Vagina (tissue), 2 donors: ENCODE data around the gene SRPK3. TPM values are rescaled to one million over a fixed set of nuclear protein-coding genes. Genes with fewer than 3 reads are reported as not detected.

Experiments
- DNase-seq, 2 donors: peaks; one replicate each; pipeline ENCODE4 v3.0.0-alpha.2; 2017; ENCODE audit errors: extremely low spot score in 2 of 2
- H3K27ac ChIP-seq: fragments of 200-600 bp; sonication (generic); one replicate; pipeline ENCODE4 v1.5.1; 2019
- H3K27me3 ChIP-seq: fragments of 200-600 bp; sonication (generic); one replicate; pipeline ENCODE4 v1.5.1; 2019
- H3K36me3 ChIP-seq, 2 donors: fragments of 200-600 bp; sonication (generic); one replicate each; pipeline ENCODE4 v1.5.1; 2017 to 2019
- H3K4me1 ChIP-seq: fragments of 200-600 bp; sonication (generic); one replicate; pipeline ENCODE4 v1.5.1; 2019
- H3K4me3 ChIP-seq, 2 donors: fragments of 200-600 bp; sonication (generic); 1 replicate in 1 of 2; 2 replicates in 1 of 2; pipeline ENCODE4 v1.5.1; 2016 to 2019
- H3K9me3 ChIP-seq: fragments of 200-600 bp; sonication (generic); one replicate; pipeline ENCODE4 v1.5.1; 2019
- POLR2A ChIP-seq, 2 donors: fragments of 450-650 bp; IDR thresholded peaks; one replicate each; pipeline ENCODE4 v1.6.1; 2017; ENCODE audit warnings: antibody characterized with exemption in 2 of 2, mild to moderate bottlenecking in 2 of 2, moderate library complexity in 2 of 2
- POLR2AphosphoS5 ChIP-seq, 2 donors: sonication (generic); formaldehyde crosslinking; IDR thresholded peaks; one replicate each; pipeline ENCODE4 v1.9.0; 2017; ENCODE audit warnings: antibody characterized with exemption in 2 of 2, mild to moderate bottlenecking in 2 of 2, low read depth in 1 of 2; ENCODE audit not compliant: insufficient read depth in 1 of 2
- intact Hi-C: fragments of 100-400 bp; cut with DNase I; formaldehyde crosslinking; loops from one replicate; pipeline ENCODE4 v1.15.1; 2023
- total RNA-seq: library from RNA; depleted of rRNA; stranded (reverse); fragments of >200 nt; gene quantifications from one replicate; pipeline ENCODE4 v1.2.3, GENCODE V29; 2016
- TF ChIP-seq, protein P1 (sequence below), 3 experiments: fragments of 450-650 bp in 2 of 3; fragments of 200-600 bp in 1 of 3; sonication (generic) in 1 of 3; IDR thresholded peaks; one replicate each; pipeline ENCODE4 v1.5.1; 2017 to 2019; ENCODE audit warnings: antibody characterized with exemption in 3 of 3, mild to moderate bottlenecking in 2 of 3, moderate library complexity in 2 of 3

The SRPK3 gene
- total RNA-seq, 1 donor from 2014 or later, result 0.25 TPM

DNA sequence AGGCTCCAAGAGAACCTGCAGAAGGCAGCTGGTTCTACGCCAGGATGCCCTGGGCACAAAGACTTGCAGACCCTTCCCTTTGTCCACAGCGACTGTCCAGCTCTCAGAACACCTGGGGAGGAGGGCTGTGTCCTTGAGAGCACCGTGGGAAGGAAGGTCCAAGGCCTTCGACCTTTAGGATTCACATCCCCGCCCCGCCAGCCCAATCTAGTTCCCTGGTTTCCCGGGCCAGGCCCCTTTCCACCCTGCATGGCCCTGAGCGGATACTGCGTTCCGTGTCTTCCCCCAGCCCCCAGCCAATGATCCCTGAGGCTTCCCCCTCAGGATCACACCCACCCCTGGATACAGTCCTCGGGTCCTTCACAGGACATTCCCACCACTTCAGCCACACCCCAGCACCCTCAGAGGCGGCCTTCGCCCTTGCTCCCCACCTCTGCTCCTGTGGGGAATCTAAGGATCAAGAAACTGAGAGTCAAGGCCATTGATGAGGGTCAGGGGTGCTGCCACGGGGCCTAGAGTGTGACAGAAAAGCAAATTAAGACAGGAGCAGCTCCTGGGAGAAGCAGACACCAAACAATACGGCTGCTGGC lies 47.1 kb upstream of the SRPK3 start:
- no peaks in the 10 kb centered on the region for H3K4me1 ChIP-seq
- no peak overlapping the region for H3K27ac ChIP-seq
- DNase-seq, result no peak
- intact Hi-C loops, result no loop called here
- H3K9me3 ChIP-seq, result no peaks in the 10 kb centered on the region
- no peak overlapping the region for H3K4me3 ChIP-seq
- TF ChIP-seq POLR2AphosphoS5 (IDR thresholded peaks at IDR 0.05; ENCODE audit: insufficient read depth in 1 of 2, low read depth in 1 of 2), result no peak
- TF ChIP-seq, protein P1, sequence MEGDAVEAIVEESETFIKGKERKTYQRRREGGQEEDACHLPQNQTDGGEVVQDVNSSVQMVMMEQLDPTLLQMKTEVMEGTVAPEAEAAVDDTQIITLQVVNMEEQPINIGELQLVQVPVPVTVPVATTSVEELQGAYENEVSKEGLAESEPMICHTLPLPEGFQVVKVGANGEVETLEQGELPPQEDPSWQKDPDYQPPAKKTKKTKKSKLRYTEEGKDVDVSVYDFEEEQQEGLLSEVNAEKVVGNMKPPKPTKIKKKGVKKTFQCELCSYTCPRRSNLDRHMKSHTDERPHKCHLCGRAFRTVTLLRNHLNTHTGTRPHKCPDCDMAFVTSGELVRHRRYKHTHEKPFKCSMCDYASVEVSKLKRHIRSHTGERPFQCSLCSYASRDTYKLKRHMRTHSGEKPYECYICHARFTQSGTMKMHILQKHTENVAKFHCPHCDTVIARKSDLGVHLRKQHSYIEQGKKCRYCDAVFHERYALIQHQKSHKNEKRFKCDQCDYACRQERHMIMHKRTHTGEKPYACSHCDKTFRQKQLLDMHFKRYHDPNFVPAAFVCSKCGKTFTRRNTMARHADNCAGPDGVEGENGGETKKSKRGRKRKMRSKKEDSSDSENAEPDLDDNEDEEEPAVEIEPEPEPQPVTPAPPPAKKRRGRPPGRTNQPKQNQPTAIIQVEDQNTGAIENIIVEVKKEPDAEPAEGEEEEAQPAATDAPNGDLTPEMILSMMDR (IDR thresholded peaks at IDR 0.05), result no peak
- no peak for TF ChIP-seq POLR2A (IDR thresholded peaks at IDR 0.05)
- no peaks in the 10 kb centered on the region for H3K27me3 ChIP-seq
- no peaks in the 10 kb centered on the region for H3K36me3 ChIP-seq

DNA sequence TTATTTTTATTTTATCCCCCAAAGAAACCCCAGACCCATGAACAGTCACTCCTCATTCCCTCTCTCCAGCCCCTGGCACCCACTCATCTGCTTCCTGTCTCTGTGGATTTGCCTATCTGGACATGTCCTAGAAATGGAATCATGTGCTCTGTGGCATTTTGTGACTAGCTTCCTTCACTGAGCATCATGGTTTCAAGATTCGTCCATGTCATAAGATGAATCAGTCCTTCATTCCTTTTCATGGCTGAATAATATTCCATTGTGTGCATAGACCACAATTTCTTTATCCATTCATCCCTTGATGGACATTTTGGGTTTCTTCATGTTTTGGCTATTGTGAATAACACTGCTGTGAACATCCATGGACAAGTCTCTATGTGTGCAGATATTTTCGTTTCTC lies 46.0 kb upstream of the SRPK3 start:
- no peaks in the 10 kb centered on the region for H3K27me3 ChIP-seq
- no peaks in the 10 kb centered on the region for H3K36me3 ChIP-seq
- no peak for DNase-seq
- no peak overlapping the region for H3K4me3 ChIP-seq
- TF ChIP-seq POLR2AphosphoS5 (IDR thresholded peaks at IDR 0.05; ENCODE audit: insufficient read depth in 1 of 2, low read depth in 1 of 2) (no peak), POLR2A (IDR thresholded peaks at IDR 0.05) (no peak)
- TF ChIP-seq, protein P1 (IDR thresholded peaks at IDR 0.05), result no peak
- intact Hi-C loops, result no loop called here
- no peaks in the 10 kb centered on the region for H3K4me1 ChIP-seq
- H3K27ac ChIP-seq, result no peak overlapping the region
- H3K9me3 ChIP-seq, result no peaks in the 10 kb centered on the region

DNA sequence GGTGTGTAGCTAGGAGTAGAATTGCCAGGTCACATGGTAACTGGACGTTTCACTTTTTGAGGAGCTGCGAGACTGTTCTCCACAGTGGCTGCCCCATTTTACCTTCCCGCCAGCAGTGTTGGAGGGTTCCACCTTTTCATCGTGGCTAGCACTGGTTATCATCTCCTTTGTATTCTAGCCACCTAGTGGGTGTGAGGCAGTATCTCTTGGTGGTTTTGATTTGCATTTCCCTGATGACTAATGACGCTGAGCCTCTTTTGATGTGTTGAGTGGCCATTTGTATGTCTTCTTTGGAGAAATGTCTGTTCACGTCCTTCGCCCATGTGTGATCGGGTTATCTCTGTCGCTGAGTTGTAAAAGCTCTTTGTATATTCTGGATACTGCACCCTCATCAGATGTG lies 45.6 kb upstream of the SRPK3 start:
- intact Hi-C loops, result no loop called here
- no peak for DNase-seq
- Histone ChIP-seq H3K27ac (no peak overlapping the region), H3K4me3 (no peak overlapping the region), H3K36me3 (no peaks in the 10 kb centered on the region), H3K4me1 (no peaks in the 10 kb centered on the region), H3K9me3 (no peaks in the 10 kb centered on the region), H3K27me3 (no peaks in the 10 kb centered on the region)
- TF ChIP-seq POLR2AphosphoS5 (IDR thresholded peaks at IDR 0.05; ENCODE audit: insufficient read depth in 1 of 2, low read depth in 1 of 2) (no peak), POLR2A (IDR thresholded peaks at IDR 0.05) (no peak)
- TF ChIP-seq, protein P1 (IDR thresholded peaks at IDR 0.05), result no peak

DNA sequence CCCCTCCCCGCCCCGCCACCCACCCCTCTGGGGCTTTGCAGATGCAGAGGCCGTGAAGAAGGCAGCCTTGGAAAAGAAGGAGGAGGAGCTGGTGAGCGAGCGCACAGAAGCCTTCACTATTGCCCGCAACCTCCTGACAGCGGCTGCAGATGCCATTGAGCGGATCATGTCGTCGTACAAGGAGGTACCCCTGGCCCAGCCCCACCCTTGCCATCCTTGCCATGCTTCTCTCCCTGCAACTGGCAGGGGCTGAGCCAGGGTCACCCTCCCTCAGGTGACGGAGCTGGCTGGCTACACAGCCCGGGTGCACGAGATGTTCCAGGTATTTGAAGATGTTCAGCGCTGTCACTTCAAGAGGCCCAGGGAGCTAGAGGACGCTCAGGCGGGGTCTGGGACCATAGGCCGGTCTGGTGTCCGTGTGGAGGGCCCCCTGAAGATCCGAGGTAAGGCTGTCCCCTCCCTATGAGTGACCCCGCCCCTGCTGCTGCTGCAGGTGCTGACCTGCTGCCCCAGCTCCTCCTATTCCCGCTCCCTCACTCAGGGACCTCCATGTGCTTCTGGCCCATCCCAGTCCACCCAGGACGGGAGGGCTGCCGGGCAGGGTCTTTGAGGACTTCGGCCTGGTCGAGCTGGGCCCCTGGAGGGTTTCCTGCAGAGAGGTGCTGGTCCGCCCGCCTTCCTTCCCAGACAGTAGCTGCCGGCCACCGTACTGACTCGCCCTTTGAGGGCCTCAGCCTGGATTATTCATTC lies 44.6 kb upstream of the SRPK3 start:
- H3K9me3 ChIP-seq, result no peaks in the 10 kb centered on the region
- H3K27me3 ChIP-seq, result no peaks in the 10 kb centered on the region
- TF ChIP-seq POLR2AphosphoS5 (IDR thresholded peaks at IDR 0.05; ENCODE audit: insufficient read depth in 1 of 2, low read depth in 1 of 2) (no peak), POLR2A (IDR thresholded peaks at IDR 0.05) (no peak)
- TF ChIP-seq, protein P1 (IDR thresholded peaks at IDR 0.05), result no peak
- no peak for DNase-seq
- H3K27ac ChIP-seq, result no peak overlapping the region
- H3K4me3 ChIP-seq, result no peak overlapping the region
- H3K4me1 ChIP-seq, result no peaks in the 10 kb centered on the region
- intact Hi-C loops, result no loop called here
- H3K36me3 ChIP-seq, result no peaks in the 10 kb centered on the region

DNA sequence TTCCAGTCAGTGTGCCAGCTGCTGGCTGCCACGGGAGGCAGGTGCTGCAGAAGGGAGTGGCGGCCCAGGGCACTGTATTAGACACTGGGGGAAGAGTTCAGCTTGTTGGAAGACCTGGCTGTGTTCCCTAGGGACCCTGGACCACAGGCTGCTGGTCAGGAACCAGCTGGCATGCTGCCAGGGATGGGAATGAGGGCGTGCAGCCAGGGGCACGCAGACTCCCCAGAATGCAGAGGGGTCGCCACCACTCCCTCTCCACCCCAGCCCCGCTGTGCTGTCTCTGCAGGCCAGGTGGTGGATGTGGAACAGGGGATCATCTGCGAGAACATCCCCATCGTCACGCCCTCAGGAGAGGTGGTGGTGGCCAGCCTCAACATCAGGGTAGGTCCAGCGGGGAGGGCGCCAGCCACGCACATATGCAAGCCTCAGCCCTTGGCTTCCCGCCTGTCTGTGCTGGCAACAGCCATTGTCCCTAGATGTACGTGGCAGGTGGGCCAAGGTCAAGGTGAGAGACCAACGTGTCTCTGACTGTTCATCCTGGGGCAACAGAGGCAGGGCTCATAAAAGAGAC lies 43.9 kb upstream of the SRPK3 start:
- H3K4me1 ChIP-seq, result no peaks in the 10 kb centered on the region
- H3K4me3 ChIP-seq, result no peak overlapping the region
- no peaks in the 10 kb centered on the region for H3K27me3 ChIP-seq
- no peaks in the 10 kb centered on the region for H3K9me3 ChIP-seq
- intact Hi-C loops, result no loop called here
- no peak overlapping the region for H3K27ac ChIP-seq
- no peak for DNase-seq
- TF ChIP-seq POLR2A (IDR thresholded peaks at IDR 0.05), result no peak
- TF ChIP-seq, protein P1 (IDR thresholded peaks at IDR 0.05), result no peak
- TF ChIP-seq POLR2AphosphoS5 (IDR thresholded peaks at IDR 0.05; ENCODE audit: insufficient read depth in 1 of 2, low read depth in 1 of 2), result no peak
- no peaks in the 10 kb centered on the region for H3K36me3 ChIP-seq
